BJ (cell line): ENCODE data around the gene JMJD7. TPM values are rescaled to one million over a fixed set of nuclear protein-coding genes. Genes with fewer than 3 reads are reported as not detected.

Experiments used
- CTCF ChIA-PET: fragments of 350-600 bp; formaldehyde crosslinking; extraction: SDS; loops from one replicate; lab custom pipeline; 2021; ENCODE audit warnings: antibody characterized with exemption, inconsistent platforms; lab: Yijun Ruan, JAX
- POLR2A ChIA-PET: fragments of 300-600 bp; sonication (Branson Sonifier 250); formaldehyde crosslinking; extraction: SDS; loops from one replicate; lab custom pipeline; 2021; ENCODE audit warnings: antibody characterized with exemption; lab: Charles Lee
- DNase-seq: peaks from one replicate; pipeline ENCODE4 v3.0.0-alpha.2; 2011; ENCODE audit warnings: low read depth
- H3K27me3 ChIP-seq: 2 replicates; pipeline ENCODE4 v1.6.0; 2011; ENCODE audit warnings: low read length; ENCODE audit not compliant: control insufficient read depth, insufficient read depth
- H3K36me3 ChIP-seq: 2 replicates; pipeline ENCODE4 v1.5.1; 2011; ENCODE audit warnings: low read length; ENCODE audit not compliant: control insufficient read depth, insufficient read depth
- H3K4me3 ChIP-seq: 2 replicates; pipeline ENCODE4 v1.5.1; 2011; ENCODE audit warnings: low read depth, mild to moderate bottlenecking, control low read depth, low read length
- CTCF ChIP-seq: IDR thresholded peaks from 2 replicates; pipeline ENCODE4 v1.5.1; 2011; ENCODE audit warnings: low read depth, mild to moderate bottlenecking, control low read depth, inconsistent platforms, low read length, moderate library complexity; ENCODE audit not compliant: insufficient read depth
- polyA plus RNA-seq: library from polyadenylated mRNA; depleted of rRNA; stranded (reverse); fragments of >200 nt; gene quantifications from 2 replicates; pipeline ENCODE4 v1.2.3, GENCODE V29; 2011

The JMJD7 gene
- polyA plus RNA-seq, 1 experiment: 3.4 TPM

GRCh38 chr15:41862515-41863116 lies 34.7 kb downstream of the JMJD7 start:
- ChIA-PET CTCF (interaction anchor here (0.7 kb wide), 1 partner anchor 44 kb away, joined by 3 read pairs; no protein-coding TSS in a partner anchor), POLR2A (no interaction called here)
- no peaks in the 10 kb centered on the region for H3K36me3 ChIP-seq
- H3K27me3 ChIP-seq: peaks cover 13% of the 10 kb centered on the region
- no peak for TF ChIP-seq CTCF
- DNase-seq: no peak
- H3K4me3 ChIP-seq: no peak overlapping the region

- Histone ChIP-seq H3K4me3 (no peak overlapping the region), H3K27me3 (peaks cover 15% of the 10 kb centered on the region), H3K36me3 (no peaks in the 10 kb centered on the region)
- TF ChIP-seq CTCF: no peak
- ChIA-PET POLR2A (no interaction called here), CTCF (no interaction called here)
- no peak for DNase-seq
Observed at GRCh38 chr15:41865490-41866055, 37.7 kb downstream of the JMJD7 start.

- no peak for TF ChIP-seq CTCF
- DNase-seq: no peak
- CTCF ChIA-PET: no interaction called here
- H3K27me3 ChIP-seq: peaks cover 15% of the 10 kb centered on the region
- no peak overlapping the region for H3K4me3 ChIP-seq
- POLR2A ChIA-PET: no interaction called here
- no peaks in the 10 kb centered on the region for H3K36me3 ChIP-seq
Observed at GRCh38 chr15:41866263-41866703, 38.4 kb downstream of the JMJD7 start.

- Histone ChIP-seq H3K27me3 (peaks cover 15% of the 10 kb centered on the region), H3K36me3 (no peaks in the 10 kb centered on the region), H3K4me3 (no peak overlapping the region)
- CTCF ChIA-PET: no interaction called here
- POLR2A ChIA-PET: interaction anchor here (0.6 kb wide), 1 partner anchor 14 kb away, joined by 9 read pairs; no protein-coding TSS in a partner anchor
- no peak for DNase-seq
- no peak for TF ChIP-seq CTCF
Observed at GRCh38 chr15:41866872-41867579, 39.1 kb downstream of the JMJD7 start.

GRCh38 chr15:41868321-41868720 lies 40.4 kb downstream of the JMJD7 start:
- peaks cover 10% of the 10 kb centered on the region for H3K27me3 ChIP-seq
- H3K36me3 ChIP-seq: no peaks in the 10 kb centered on the region
- ChIA-PET CTCF (no interaction called here), POLR2A (no interaction called here)
- no peak overlapping the region for H3K4me3 ChIP-seq
- DNase-seq: no peak
- TF ChIP-seq CTCF: no peak
